ENCODE data around the gene PTPRD.

PTPRD gene

DNA sequence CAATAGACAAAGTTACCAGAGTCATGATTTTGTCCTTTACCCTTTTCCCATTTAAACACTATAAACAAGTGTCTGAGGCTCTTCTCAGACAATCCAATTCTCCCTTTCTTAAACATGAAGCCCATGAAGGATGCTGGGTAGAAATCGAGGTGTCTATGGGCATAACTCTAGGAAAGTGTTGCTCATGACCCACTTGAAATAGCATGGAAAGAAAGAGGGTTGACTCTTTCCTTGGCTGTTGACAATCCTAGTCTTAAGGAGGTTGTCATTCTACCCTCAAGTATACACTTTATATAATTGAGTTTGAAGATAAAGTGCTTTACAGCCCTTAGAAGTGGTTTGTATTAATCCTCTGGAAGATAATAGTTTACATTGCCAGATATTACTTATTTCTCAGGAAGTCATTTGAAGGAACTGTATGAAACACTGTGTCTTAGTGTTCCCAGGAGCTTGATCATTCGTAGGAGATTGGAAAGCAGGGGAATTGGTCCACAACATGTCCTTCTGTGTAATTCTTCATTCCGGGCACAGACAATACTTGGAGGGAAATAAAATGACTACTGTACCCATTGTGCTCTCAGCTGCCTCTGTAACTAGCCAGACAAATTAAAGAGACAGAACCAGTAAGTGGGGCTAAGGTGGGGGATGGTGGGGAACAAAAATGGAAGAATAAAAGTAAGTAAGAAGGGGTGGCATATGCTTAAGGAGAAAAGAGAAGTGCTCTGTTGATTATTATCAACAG is 1734.9 kb downstream of the PTPRD start:
- DNase-seq (ENCODE audit: low read depth in 4 of 4, low spot score in 1 of 4), result no peak

DNA sequence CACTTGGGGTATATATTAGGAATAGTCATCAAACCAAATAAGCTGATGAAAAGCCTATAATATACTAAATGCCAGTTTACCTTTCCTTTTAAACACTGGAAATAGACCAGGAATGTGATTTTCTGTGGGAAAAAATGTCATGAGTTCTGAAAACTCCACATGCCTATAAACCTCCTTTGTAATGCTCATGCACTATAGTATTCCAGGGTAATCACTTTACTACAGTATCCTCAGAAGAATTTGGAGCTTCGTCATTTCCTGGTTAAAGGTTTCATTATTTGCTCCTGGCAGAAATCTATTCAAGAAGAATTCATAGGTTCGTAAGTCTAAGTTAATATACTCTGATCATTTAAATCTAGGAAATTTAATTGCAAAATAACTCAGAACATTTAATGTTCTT is 1736.5 kb downstream of the PTPRD start:
- DNase-seq (ENCODE audit: low read depth in 4 of 4, low spot score in 1 of 4), result no peak

DNA sequence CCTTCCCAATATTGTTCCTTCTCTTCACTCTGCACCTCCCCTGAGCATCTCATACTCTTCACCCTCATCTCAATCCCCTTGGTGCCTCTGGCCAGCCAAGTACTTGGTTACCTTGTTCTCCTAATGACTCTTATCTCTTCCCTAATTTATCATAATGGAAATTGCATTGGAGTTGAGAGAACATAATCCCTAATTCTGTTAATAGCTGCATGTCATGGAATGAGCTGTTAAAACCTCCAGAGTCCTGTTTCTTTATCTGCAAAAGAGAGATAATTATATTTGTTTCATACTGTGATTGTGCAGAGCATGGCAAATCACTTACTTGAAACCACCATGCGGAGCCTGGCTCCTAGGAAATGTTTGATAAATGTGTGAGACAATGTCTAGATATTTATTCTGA is 1738.3 kb downstream of the PTPRD start:
- DNase-seq (ENCODE audit: low read depth in 4 of 4, low spot score in 1 of 4), result no peak

DNA sequence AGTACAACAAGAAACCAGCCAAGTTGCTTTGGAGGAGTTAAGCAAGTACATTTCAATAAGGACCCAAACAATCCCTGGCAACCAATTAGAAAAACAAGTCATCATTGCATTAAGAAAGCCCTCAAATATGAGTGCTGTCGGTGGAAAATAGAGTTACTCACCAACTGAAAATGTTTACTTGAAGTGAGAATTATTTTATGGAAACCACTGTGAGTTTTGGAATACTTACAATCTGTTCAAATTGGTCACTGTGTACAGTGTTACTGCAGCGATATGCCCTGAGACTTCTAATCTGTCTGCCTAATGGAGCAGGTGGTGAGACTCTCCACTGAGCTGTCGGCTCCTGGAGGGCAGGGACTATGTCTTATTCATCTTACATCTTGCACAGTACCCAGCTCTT is 1740.0 kb downstream of the PTPRD start:
- no peak for DNase-seq (ENCODE audit: low read depth in 4 of 4, low spot score in 1 of 4)

DNA sequence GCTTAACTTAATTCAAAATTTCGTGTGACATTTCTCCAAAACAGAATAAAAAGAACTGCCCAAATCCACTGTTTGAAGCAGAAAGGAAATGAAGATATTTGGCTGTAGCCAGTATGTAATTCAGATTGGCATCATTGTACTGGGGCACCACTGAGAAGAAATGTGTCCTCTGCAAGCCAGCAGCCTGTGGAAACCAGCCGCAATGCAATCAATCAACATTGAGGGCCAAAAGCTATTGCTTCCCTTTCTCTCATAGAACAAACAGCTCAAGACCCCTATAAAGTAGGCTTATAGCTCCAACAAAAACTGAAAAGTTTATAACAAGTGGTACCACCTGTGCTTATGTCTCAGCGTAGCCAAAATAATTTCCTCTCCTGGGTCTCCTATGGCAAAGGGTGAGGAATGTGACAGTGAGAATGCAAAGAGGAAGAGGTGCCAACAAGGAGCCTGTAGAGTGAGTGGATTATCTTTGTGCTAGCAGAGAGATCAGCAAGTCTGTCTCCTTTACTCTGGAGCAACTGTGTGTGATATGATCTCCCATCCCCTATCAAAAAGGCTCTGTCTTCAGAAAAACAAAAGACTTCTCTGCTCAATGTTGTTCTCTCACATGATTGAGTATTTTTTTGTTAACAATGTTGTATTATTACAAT is 1740.9 kb downstream of the PTPRD start:
- no peak for DNase-seq (ENCODE audit: low read depth in 4 of 4, low spot score in 1 of 4)

DNA sequence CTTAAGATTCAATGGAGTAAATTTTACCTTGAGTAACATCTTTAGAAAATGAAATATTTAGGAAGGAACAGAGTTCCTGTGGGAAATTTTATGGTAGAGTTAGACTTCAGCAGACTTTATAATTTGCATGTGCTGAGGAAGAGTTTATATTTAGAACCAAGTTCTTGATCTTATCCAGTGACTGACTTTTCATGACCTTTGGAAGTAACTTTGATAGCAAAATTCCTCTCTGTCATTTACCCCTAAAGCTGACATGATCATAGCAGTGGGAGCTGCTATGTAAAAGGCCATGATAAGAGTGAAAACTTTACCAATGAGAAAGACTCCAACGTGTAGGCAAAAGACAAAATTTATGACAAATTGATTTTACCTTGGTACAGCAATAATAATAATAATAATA is 1741.4 kb downstream of the PTPRD start:
- DNase-seq (ENCODE audit: low read depth in 4 of 4, low spot score in 1 of 4), result no peak

DNA sequence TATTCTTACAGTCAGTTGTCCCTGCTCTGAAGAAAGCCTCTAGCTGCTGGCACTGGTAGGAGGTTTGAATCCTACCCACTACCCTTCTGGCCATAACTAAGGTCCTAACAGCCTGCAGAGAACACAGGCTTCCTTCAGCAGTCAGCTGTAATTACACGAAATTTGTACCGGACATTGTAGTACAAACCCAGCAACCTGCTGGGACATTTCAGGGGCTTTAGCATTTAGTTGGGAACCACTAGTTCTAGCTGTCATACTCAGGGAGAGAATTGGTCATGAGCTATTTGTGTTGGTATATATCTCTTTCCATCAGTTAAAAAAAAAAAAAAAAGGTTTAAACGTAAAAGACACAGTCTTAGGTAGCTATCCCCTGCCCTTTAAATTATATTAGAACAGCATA is 1743.0 kb downstream of the PTPRD start:
- DNase-seq (ENCODE audit: low read depth in 4 of 4, low spot score in 1 of 4), result no peak

DNA sequence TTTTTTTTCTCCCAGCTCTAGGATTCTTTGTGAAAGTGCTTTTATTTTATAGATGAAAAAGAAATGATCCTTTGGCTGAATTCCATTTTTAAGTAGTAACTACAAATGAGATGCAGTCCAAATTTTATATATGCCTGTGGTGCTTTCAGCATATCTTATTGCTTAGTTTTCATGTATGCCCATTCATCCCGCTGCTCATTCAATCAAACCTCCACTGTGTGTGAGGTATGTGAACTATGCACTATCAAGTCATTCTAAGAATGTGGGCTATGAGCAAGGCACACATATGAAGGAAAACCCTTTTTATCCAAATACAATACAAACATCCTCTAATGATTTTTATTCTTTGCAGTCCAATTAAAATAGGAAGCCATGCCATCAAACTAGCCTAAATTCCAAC is 1744.2 kb downstream of the PTPRD start:
- DNase-seq (ENCODE audit: low read depth in 4 of 4, low spot score in 1 of 4), result no peak

DNA sequence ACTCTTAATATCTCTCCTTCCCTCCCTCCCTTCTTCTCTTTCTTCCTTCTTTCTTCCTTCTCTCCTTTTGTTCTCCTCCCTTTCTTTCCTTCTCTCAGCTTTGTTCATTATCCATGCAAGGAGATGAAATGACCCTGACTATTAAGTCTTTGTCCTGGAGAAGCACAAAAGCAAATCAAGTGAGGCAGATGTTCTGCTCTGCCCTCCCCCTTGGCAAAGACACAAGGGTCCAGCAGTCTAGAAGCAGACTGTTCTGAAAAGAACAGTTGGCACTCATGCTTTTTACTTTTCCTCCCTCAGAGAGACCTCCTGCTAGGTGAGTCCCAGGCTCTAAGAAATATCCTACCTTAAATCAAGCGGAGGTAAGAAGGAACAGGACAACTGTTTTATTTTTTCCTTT is 1745.7 kb downstream of the PTPRD start:
- no peak for DNase-seq (ENCODE audit: low read depth in 4 of 4, low spot score in 1 of 4)

DNA sequence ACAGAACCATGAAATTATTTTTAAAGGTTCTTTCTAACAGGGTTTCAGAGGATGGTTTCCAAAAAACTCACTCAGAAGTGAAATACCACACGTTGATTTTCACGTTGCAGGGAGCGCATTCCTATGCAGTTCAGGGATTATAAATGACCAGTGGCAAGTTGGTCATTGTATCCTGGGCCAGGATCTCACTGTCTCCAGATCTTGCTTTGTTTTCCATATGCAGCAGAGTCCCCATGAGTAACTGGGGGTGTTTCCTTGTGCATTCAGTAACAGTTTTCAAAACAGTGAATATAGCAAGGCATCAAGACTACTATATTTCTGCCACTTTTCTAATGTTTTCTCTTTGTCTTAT is 1748.3 kb downstream of the PTPRD start:
- DNase-seq (ENCODE audit: low read depth in 4 of 4, low spot score in 1 of 4), result no peak

DNA sequence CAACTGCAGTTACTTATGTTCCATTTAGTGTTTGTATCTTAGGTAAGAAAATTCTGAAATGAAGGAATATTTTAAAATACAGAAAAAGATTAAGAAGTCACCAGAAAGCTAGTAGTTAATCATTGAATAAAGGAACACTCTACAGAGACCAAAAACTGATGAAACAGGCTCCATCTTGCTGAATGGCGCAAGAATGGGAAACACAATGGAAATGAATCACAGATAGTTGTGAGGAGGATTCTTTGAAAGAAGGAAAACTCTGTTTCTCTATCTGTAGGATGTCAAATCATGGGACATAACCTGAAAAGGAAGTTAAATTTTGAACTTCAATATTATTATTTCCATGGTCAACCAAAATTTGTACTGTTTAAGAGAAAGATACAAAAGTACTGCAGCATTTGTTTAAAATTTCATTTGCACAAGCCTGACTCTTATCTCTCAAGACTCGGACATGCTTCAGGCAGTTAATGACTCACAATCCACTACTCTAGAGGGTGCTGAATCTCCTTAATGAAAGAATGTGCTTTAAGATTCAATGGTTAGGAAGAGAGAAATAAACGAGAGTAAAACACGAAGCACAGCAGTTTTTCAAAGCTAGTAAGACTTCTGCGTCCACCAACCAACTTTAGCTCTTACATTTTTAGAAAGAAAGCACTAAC is 1748.8 kb downstream of the PTPRD start:
- no peak for DNase-seq (ENCODE audit: low read depth in 4 of 4, low spot score in 1 of 4)

DNA sequence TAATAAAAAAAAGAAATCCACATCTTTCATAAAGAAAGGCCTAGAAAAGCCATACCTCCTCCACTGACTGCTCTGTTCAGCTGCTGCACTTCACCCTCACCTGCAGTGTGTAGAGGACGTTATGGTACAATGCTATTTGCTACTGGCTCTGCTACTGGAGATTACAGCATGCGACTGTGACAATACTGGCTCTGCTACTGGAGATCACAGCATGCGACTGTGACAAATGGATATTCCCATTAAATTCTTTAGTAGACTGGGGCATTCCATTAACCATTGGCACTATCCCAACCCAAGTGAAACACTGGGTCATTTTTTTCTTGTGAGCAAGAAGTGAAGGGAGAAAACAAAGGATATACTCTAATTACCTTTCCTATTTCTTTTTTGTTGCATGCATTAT is 1749.7 kb downstream of the PTPRD start:
- DNase-seq (ENCODE audit: low read depth in 4 of 4, low spot score in 1 of 4), result no peak

DNA sequence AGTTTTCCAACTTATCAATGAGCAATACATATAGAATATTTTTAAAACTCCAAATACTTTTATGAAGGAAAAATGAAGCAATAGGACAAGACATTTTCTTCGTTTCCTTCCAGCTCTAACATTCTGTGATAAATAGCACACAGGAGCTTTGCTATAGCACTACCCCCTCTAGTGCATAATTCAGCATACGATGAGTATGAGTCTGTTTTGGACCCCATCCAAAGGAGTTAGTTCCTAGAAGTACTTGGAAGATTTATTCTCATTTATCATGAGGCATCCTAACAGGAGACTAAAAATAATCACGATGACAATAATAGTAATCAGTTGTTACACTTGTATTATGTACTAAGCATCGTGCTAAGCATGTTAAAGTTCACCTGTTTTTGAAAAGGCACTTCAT is 1751.9 kb downstream of the PTPRD start:
- no peak for DNase-seq (ENCODE audit: low read depth in 4 of 4, low spot score in 1 of 4)

DNA sequence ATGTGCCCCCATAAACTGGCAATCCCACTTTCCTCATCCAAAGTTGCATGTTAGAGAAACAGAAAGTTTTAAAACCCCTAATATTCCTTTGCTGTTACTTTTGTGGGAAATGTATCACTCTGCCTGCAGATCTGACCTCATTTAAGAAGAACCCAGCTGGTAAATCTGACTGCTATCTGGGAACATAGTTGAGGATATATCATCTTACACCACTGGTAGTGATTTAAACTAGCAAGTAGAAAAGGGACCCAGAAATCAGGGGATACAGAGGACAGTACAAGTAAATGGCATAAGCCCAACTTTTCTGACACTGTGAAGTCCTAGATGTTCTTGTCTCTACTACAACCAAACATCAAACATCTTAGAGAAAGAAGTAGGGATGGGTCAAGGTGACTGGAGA is 1752.7 kb downstream of the PTPRD start:
- DNase-seq (ENCODE audit: low read depth in 4 of 4, low spot score in 1 of 4), result no peak

DNA sequence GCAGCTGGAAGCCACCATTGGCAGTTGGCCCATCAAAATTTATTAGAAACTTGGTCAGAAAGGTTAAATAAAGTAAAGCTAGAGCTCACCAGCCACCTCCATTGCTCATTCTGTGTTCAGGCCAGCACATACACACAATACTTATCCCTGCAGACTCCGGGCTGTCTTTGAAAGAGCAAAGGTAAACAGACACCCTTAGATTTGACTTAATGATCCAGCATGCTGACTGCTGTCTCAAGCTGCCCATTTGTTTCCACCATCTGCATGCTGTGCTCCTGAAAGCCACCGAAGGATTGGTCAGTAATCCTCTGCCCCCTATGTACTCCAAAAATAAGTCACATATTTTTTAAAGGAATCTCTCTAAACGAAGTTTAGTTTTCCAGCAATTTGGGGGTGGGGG is 1753.4 kb downstream of the PTPRD start:
- DNase-seq (ENCODE audit: low read depth in 4 of 4, low spot score in 1 of 4), result no peak

DNA sequence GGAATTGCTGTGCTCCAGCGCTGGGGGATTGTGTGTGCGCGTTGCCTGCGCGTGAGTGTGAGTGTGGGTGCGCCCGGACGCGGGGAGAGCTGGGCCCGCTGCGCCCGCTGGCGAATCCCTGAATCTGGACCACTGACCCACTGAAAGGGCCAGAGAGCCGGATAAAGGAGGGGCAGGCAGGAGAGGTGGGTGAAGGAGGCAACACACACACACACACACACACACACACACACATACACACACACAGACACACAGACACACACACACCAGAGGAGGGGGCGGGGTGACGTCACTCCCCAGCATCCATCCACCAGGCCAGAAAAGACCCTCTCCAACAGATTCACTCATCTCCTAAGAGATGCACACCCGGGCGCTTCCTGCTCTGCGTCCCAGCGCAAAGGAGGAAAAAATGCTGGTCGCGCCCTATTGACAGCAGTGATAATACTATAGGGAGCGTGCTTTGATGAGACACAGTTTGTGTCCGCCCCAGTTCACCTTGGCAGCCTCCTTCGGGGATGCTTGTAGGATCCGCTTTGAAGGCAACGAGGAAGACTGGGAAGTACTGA is 1754.1 kb downstream of the PTPRD start:
- no peak for DNase-seq (ENCODE audit: low read depth in 4 of 4, low spot score in 1 of 4)

DNA sequence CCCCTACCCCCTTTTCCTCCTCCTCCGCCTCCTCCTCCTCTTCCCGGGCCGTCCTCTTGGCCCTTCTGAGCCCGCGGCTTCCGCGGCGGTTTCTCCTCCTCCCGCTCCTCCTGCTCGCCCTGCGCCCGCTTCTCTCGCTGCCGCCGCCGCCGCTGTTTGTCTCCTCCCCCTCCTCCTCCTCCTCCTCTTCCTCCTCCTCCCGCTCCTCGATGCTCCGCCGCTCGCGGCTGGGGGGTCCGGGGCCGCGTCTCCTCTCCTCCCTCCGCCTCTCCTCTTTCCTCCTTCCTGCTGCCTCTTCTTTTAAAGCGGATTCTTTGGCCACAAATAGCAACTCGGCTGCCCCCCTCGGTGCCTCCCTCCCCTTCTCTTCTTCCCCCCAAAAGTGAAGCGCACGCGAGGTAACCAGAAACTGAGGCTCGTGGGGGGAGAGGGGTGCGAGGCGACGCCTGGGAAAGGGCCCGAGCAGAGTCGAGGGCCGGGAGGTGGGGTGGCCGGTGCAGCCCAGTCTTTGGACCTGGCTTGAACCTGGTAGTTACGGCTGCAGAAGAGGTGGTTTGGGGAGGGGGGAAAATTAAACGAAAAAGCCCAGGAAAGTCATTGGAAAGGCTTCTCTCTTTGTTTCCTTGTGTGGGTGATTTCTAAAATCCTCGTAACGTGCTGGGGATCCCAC is 1754.7 kb downstream of the PTPRD start:
- no peak for DNase-seq (ENCODE audit: low read depth in 4 of 4, low spot score in 1 of 4)

DNA sequence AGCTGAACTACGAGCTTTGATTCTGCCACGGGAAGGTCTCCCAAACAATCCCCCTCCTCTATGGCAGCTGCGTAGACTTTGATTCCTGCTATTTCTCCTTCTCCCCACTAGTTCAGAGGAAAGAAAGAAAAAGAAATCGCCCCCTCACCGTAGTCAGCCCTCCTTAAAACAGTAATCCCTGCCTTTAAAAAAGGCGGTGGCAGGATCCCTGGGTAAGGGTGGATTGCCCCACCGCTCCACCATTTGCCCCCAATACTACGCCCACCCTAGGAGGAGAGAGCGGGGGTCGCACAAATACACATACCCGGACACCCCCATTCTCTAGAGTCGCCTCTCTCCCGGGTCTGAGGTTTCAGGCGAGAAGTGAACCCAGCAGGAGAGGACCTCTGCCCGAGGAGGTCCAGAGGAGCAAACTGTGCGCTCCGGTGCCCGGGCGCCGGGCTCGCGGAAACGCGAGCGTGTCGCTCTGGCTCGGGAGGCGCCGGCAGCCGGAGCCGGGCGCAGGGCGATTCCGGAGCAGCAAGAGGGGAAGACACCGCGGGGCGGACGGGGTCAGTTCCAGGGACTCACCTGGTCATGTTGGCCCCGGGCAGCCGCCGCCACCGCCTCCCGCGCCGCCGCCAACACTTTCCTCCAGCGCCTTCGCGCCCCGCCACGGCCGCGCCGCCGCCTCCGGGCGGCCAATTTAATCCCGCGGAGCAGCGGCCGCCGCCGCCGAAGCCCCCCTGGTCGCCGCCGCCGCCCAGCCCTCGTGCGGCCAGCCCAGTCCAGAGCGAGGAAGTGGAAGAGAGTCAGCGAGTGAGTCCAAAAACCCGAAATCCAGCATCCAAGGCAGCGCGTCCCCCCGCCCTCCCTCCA is 1755.5 kb downstream of the PTPRD start:
- DNase-seq (ENCODE audit: low read depth in 4 of 4, low spot score in 1 of 4), result no peak

DNA sequence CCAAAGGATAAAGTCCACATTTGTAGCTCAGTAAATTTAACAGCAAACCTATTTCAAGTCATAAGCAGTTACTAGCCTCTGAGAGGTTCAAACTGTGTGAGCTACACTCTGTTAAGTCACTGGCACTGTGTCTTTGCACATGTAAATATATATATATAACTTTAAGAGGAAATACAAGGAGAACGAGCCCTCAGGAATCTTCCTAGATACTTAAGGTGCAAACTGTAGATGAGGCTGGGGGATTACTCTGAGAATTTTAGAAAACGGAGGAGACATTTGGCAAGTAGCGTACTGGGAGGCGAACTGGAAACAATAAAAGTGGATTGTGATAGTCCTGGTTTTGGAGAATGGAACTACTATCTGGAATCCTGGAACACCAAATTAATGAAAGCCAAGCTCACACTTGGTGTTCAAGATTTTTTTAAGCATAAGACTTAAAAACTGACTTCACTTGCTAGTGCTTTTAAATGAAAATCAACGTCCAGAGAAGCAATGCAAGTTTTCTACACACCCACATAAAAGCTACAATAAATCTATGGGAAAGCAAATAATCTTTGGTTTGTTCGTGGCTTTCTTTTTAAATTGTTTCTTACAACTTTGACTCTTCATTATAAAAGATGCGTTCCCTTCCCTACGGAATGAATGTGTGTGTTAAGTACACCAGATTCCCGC is 1756.3 kb downstream of the PTPRD start:
- no peak for DNase-seq (ENCODE audit: low read depth in 4 of 4, low spot score in 1 of 4)

DNA sequence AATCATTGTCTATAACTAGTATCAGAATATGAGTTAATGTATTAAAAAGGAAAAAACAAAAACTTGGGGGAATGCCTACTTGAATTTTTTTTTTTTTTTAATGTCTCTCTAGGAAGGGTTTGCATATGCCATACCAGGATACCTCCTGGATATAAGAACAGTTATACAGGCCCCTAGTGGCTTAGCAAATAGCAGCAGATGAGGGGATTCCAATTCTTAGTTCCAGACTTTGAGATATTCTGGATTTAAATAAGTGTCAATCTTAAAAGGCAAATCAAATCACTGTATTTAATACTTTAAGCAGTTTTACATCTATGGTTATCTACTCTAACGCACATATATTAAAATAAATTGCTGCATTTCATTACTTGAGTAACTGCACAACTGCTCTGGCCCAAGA is 1757.8 kb downstream of the PTPRD start:
- no peak for DNase-seq (ENCODE audit: low read depth in 4 of 4, low spot score in 1 of 4)

Data from stimulated activated CD4-positive, alpha-beta T cell treated with anti-CD3 and anti-CD28 coated beads, Interleukin-1b, Interleukin-23, amount 100 ng/mL, for 24 hours (primary cell).